ENCODE results near the gene UGT1A5.

The UGT1A5 gene

DNA sequence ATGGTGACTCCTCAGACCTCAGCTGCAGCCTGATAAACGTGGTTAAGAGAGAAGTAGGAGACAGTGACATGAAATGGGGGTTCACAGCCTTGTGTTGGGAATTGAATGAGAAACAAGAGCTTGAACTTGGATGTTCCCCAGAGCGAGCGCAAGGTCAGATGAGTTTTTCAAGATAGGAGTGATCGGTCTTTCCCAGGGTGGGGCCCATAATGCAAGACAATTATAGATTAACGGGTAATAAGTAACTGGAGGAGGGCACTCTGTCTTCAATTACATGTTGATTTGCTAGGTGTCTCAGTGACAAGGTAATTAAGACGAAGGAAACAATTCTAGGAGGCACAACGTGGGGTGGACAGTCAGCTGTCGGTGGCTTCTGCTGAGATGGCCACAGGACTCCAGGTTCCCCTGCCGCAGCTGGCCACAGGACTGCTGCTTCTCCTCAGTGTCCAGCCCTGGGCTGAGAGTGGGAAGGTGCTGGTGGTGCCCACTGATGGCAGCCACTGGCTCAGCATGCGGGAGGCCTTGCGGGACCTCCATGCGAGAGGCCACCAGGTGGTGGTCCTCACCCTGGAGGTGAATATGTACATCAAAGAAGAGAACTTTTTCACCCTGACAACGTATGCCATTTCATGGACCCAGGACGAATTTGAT lies at the start of gene UGT1A5:
UGT1A5 (plus strand) TSS at position 297 of the 651 bp plus-strand sequence; CDS start at position 382, 85 bp downstream.
- peaks cover 0 to 4% (median 2%) of the 10 kb centered on the region in 5 donors for H3K27me3 ChIP-seq (ENCODE audit: control insufficient read depth in 5 of 5, insufficient read depth in 4 of 5, low read length in 5 of 5)
- no peaks in the 10 kb centered on the region for H3K4me1 ChIP-seq (ENCODE audit: control insufficient read depth in 5 of 5, insufficient read depth in 5 of 5, low read length in 5 of 5)
- no peak within 1 kb of the TSS for H3K27ac ChIP-seq (ENCODE audit: low read depth, low read length)
- no peaks in the 10 kb centered on the region for H3K9me3 ChIP-seq (ENCODE audit: control insufficient read depth in 5 of 5, low read length in 5 of 5)
- no peaks in the 10 kb centered on the region for H3K36me3 ChIP-seq (ENCODE audit: control insufficient read depth in 5 of 5, insufficient read depth in 5 of 5, low read length in 5 of 5)
- no peak within 1 kb of the TSS for H3K9ac ChIP-seq (ENCODE audit: low read length in 5 of 5)
- no peak within 1 kb of the TSS for H3K4me3 ChIP-seq (ENCODE audit: low read depth in 1 of 5, low read length in 5 of 5)

DNA sequence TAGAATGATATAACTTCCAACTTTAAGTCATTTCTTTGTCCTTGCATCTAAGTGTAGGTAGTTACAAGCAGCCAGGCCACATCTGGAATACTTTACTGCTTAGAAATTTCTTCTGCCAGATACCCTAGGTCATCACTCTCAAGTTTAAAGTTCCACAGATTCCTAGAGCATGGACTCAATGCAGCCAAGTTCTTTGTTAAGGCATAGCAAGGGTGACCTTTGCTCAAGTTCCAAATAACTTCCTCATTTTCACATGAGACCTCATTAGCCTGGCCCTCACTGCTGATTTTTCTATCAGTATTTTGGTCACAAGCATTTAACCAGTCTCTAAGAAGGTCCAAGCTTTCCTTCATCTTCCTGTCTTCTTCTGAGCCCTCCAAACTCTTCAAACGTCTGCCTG lies 48.8 kb upstream of the UGT1A5 start:
- Histone ChIP-seq H3K27ac (ENCODE audit: low read depth, low read length) (no peak overlapping the region), H3K4me3 (ENCODE audit: low read depth in 1 of 5, low read length in 5 of 5) (no peak overlapping the region), H3K4me1 (ENCODE audit: control insufficient read depth in 5 of 5, insufficient read depth in 5 of 5, low read length in 5 of 5) (no peaks in the 10 kb centered on the region), H3K9me3 (ENCODE audit: control insufficient read depth in 5 of 5, low read length in 5 of 5) (peaks cover 0 to 4% (median 0%) of the 10 kb centered on the region in 5 donors), H3K9ac (ENCODE audit: low read length in 5 of 5) (no peak overlapping the region), H3K27me3 (ENCODE audit: control insufficient read depth in 5 of 5, insufficient read depth in 4 of 5, low read length in 5 of 5) (no peaks in the 10 kb centered on the region), H3K36me3 (ENCODE audit: control insufficient read depth in 5 of 5, insufficient read depth in 5 of 5, low read length in 5 of 5) (no peaks in the 10 kb centered on the region)

DNA sequence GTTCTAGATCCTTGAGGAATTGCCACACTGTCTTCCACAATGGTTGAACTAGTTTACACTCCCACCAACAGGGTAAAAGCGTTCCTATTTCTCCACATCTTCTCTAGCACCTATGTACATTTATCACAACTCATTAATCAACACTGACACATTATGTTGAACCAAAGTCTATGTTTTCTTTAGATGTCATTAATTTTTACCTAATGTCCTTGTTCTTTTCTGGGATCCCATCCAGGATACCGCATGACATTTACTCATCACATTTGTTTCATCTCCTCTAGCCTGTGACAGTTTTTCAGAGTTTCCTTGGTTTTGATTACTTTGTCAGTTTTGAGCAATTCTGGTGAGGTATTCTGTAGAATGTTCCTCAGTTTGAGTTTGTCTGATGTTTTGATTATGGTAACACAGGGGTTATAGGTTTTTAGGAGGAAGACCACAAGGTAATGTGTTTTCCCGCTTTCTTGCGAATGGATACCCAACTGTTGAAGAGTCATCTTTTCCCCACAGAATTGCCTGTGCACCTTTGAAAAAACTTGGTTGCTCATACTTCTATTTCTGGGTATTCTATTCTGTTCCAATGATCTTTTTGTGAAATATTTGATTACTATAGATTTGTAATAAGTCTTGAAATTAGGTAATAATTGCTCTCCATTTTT lies 44.0 kb upstream of the UGT1A5 start:
- H3K36me3 ChIP-seq (ENCODE audit: control insufficient read depth in 5 of 5, insufficient read depth in 5 of 5, low read length in 5 of 5), result no peaks in the 10 kb centered on the region
- H3K9me3 ChIP-seq (ENCODE audit: control insufficient read depth in 5 of 5, low read length in 5 of 5), result peaks cover 0 to 4% (median 0%) of the 10 kb centered on the region in 5 donors
- no peak overlapping the region for H3K4me3 ChIP-seq (ENCODE audit: low read depth in 1 of 5, low read length in 5 of 5)
- peaks cover 0 to 2% (median 0%) of the 10 kb centered on the region in 5 donors for H3K27me3 ChIP-seq (ENCODE audit: control insufficient read depth in 5 of 5, insufficient read depth in 4 of 5, low read length in 5 of 5)
- H3K27ac ChIP-seq (ENCODE audit: low read depth, low read length), result no peak overlapping the region
- H3K9ac ChIP-seq (ENCODE audit: low read length in 5 of 5), result no peak overlapping the region
- no peaks in the 10 kb centered on the region for H3K4me1 ChIP-seq (ENCODE audit: control insufficient read depth in 5 of 5, insufficient read depth in 5 of 5, low read length in 5 of 5)

GRCh38 chr2:233671290-233672161 lies 41.2 kb upstream of the UGT1A5 start, which contains the start of gene UGT1A9:
Gene UGT1A9 (plus strand): TSS chr2:233671898. CDS start chr2:233671935, 37 bp downstream.
- Histone ChIP-seq H3K36me3 (ENCODE audit: control insufficient read depth in 5 of 5, insufficient read depth in 5 of 5, low read length in 5 of 5) (no peaks in the 10 kb centered on the region), H3K27ac (ENCODE audit: low read depth, low read length) (no peak within 1 kb of the TSS), H3K4me3 (ENCODE audit: low read depth in 1 of 5, low read length in 5 of 5) (no peak within 1 kb of the TSS), H3K4me1 (ENCODE audit: control insufficient read depth in 5 of 5, insufficient read depth in 5 of 5, low read length in 5 of 5) (no peaks in the 10 kb centered on the region), H3K27me3 (ENCODE audit: control insufficient read depth in 5 of 5, insufficient read depth in 4 of 5, low read length in 5 of 5) (peaks cover 0 to 2% (median 0%) of the 10 kb centered on the region in 5 donors), H3K9me3 (ENCODE audit: control insufficient read depth in 5 of 5, low read length in 5 of 5) (peaks cover 0 to 4% (median 0%) of the 10 kb centered on the region in 5 donors), H3K9ac (ENCODE audit: low read length in 5 of 5) (no peak within 1 kb of the TSS)

DNA sequence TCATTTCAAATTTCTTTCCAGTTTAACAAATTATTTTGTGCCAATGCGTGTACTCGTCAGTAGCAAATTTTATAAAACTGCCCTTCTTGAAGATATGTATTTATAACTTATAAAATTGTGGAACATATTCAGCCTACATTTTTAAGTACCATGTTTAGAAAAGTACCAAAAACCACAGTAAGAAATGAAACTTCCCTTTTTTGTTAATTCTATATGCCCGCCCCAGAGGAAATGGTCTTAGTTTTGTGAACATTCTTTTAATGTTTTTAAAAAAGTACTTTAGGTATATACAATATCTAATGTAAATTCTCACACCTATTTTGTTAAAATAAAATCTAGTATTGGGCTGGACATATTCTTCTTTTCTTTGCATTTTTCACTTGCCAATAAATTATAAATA lies 39.8 kb upstream of the UGT1A5 start:
- Histone ChIP-seq H3K27me3 (ENCODE audit: control insufficient read depth in 5 of 5, insufficient read depth in 4 of 5, low read length in 5 of 5) (peaks cover 0 to 2% (median 0%) of the 10 kb centered on the region in 5 donors), H3K4me1 (ENCODE audit: control insufficient read depth in 5 of 5, insufficient read depth in 5 of 5, low read length in 5 of 5) (no peaks in the 10 kb centered on the region), H3K36me3 (ENCODE audit: control insufficient read depth in 5 of 5, insufficient read depth in 5 of 5, low read length in 5 of 5) (no peaks in the 10 kb centered on the region), H3K9ac (ENCODE audit: low read length in 5 of 5) (no peak overlapping the region), H3K9me3 (ENCODE audit: control insufficient read depth in 5 of 5, low read length in 5 of 5) (peaks cover 0 to 4% (median 0%) of the 10 kb centered on the region in 5 donors), H3K4me3 (ENCODE audit: low read depth in 1 of 5, low read length in 5 of 5) (no peak overlapping the region), H3K27ac (ENCODE audit: low read depth, low read length) (no peak overlapping the region)

DNA sequence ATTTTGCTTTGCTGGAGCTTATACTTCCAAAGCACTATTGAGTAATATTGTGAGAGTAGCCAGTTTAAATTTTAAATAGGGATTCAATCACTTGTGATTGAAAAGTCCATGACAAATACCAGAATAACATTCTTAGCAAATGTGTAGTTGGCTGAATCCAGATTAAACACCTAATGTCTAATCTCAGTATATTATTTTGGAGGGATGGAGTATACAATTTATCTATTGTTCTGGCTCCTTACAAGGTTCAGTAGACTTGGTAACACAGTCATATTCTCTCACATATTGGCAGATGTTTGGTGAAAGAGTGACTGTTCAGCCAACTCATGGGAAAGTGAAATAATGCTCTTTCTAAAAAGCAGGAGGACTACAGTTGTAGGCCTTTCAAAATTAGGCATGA lies 38.8 kb upstream of the UGT1A5 start:
- peaks cover 0 to 4% (median 0%) of the 10 kb centered on the region in 5 donors for H3K9me3 ChIP-seq (ENCODE audit: control insufficient read depth in 5 of 5, low read length in 5 of 5)
- peaks cover 0 to 2% (median 0%) of the 10 kb centered on the region in 5 donors for H3K27me3 ChIP-seq (ENCODE audit: control insufficient read depth in 5 of 5, insufficient read depth in 4 of 5, low read length in 5 of 5)
- no peaks in the 10 kb centered on the region for H3K36me3 ChIP-seq (ENCODE audit: control insufficient read depth in 5 of 5, insufficient read depth in 5 of 5, low read length in 5 of 5)
- no peak overlapping the region for H3K4me3 ChIP-seq (ENCODE audit: low read depth in 1 of 5, low read length in 5 of 5)
- no peaks in the 10 kb centered on the region for H3K4me1 ChIP-seq (ENCODE audit: control insufficient read depth in 5 of 5, insufficient read depth in 5 of 5, low read length in 5 of 5)
- no peak overlapping the region for H3K9ac ChIP-seq (ENCODE audit: low read length in 5 of 5)
- no peak overlapping the region for H3K27ac ChIP-seq (ENCODE audit: low read depth, low read length)

- no peaks in the 10 kb centered on the region for H3K4me1 ChIP-seq (ENCODE audit: control insufficient read depth in 5 of 5, insufficient read depth in 5 of 5, low read length in 5 of 5)
- no peak overlapping the region for H3K27ac ChIP-seq (ENCODE audit: low read depth, low read length)
- peaks cover 0 to 2% (median 0%) of the 10 kb centered on the region in 5 donors for H3K27me3 ChIP-seq (ENCODE audit: control insufficient read depth in 5 of 5, insufficient read depth in 4 of 5, low read length in 5 of 5)
- H3K36me3 ChIP-seq (ENCODE audit: control insufficient read depth in 5 of 5, insufficient read depth in 5 of 5, low read length in 5 of 5), result no peaks in the 10 kb centered on the region
- no peak overlapping the region for H3K9ac ChIP-seq (ENCODE audit: low read length in 5 of 5)
- H3K9me3 ChIP-seq (ENCODE audit: control insufficient read depth in 5 of 5, low read length in 5 of 5), result peaks cover 0 to 4% (median 0%) of the 10 kb centered on the region in 5 donors
- H3K4me3 ChIP-seq (ENCODE audit: low read depth in 1 of 5, low read length in 5 of 5), result no peak overlapping the region
These were observed 38.4 kb upstream of the UGT1A5 start for GRCh38 chr2:233674314-233674713.

DNA sequence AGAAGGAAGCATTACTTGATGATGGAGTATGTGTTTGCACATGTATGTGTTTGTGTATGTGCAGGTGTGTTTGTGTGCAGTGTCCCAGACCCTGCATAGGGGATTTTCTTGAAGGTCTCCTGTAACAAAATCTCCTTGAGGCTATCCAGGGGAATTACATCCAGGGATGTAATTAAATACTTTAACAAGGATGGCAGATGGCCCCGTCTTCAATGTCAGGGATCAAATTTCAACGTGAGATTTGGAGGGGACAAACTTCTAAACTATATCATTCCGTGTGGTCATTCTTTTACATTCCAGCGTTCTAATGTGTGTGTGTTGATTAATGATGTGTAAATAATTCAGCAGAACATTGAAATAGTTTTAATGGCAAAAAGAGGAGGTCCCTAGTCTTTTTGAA lies 37.7 kb upstream of the UGT1A5 start:
- no peaks in the 10 kb centered on the region for H3K4me1 ChIP-seq (ENCODE audit: control insufficient read depth in 5 of 5, insufficient read depth in 5 of 5, low read length in 5 of 5)
- H3K4me3 ChIP-seq (ENCODE audit: low read depth in 1 of 5, low read length in 5 of 5), result no peak overlapping the region
- H3K27ac ChIP-seq (ENCODE audit: low read depth, low read length), result no peak overlapping the region
- no peaks in the 10 kb centered on the region for H3K36me3 ChIP-seq (ENCODE audit: control insufficient read depth in 5 of 5, insufficient read depth in 5 of 5, low read length in 5 of 5)
- no peak overlapping the region for H3K9ac ChIP-seq (ENCODE audit: low read length in 5 of 5)
- peaks cover 0 to 4% (median 0%) of the 10 kb centered on the region in 5 donors for H3K9me3 ChIP-seq (ENCODE audit: control insufficient read depth in 5 of 5, low read length in 5 of 5)
- peaks cover 0 to 2% (median 0%) of the 10 kb centered on the region in 5 donors for H3K27me3 ChIP-seq (ENCODE audit: control insufficient read depth in 5 of 5, insufficient read depth in 4 of 5, low read length in 5 of 5)

- Histone ChIP-seq H3K9ac (ENCODE audit: low read length in 5 of 5) (no peak overlapping the region), H3K4me1 (ENCODE audit: control insufficient read depth in 5 of 5, insufficient read depth in 5 of 5, low read length in 5 of 5) (no peaks in the 10 kb centered on the region), H3K27ac (ENCODE audit: low read depth, low read length) (no peak overlapping the region), H3K4me3 (ENCODE audit: low read depth in 1 of 5, low read length in 5 of 5) (no peak overlapping the region), H3K36me3 (ENCODE audit: control insufficient read depth in 5 of 5, insufficient read depth in 5 of 5, low read length in 5 of 5) (no peaks in the 10 kb centered on the region), H3K9me3 (ENCODE audit: control insufficient read depth in 5 of 5, low read length in 5 of 5) (no peaks in the 10 kb centered on the region), H3K27me3 (ENCODE audit: control insufficient read depth in 5 of 5, insufficient read depth in 4 of 5, low read length in 5 of 5) (no peaks in the 10 kb centered on the region)
These were observed 36.7 kb upstream of the UGT1A5 start for GRCh38 chr2:233676046-233676445.
